PC-3 (cell line): ENCODE measurements around the gene HLF. TPM values are rescaled to one million over a fixed set of nuclear protein-coding genes. Genes with fewer than 3 reads are reported as not detected.

Experiments
- ATAC-seq: fragments of 200-7000 bp; cut with Tn5 transposase; 2 replicates; pipeline ENCODE4 v1.9.1; 2020; ENCODE audit warnings: mild to moderate bottlenecking, moderate library complexity
- BruUV-seq: library from RNA; stranded (reverse); fragments of 400-500 nt; replicated peaks from 2 replicates; lab custom pipeline; 2021; lab: Mats Ljungman, UMichigan
- CTCF ChIA-PET: fragments of 300-600 bp; sonication (Branson Sonifier 250); formaldehyde crosslinking; loops from one replicate; lab custom pipeline; 2022; ENCODE audit warnings: antibody characterized with exemption; lab: Charles Lee
- POLR2A ChIA-PET: fragments of 300-600 bp; sonication (Branson Sonifier 250); formaldehyde crosslinking; loops from one replicate; lab custom pipeline; 2022; ENCODE audit warnings: antibody characterized with exemption; ENCODE audit not compliant: unreplicated experiment; lab: Charles Lee
- DNase-seq: peaks from one replicate; pipeline ENCODE4 v3.0.0-alpha.2; 2015
- H2AFZ ChIP-seq: fragments of 300-600 bp; sonication (generic); 2 replicates; pipeline ENCODE4 v1.6.0; 2016; ENCODE audit warnings: antibody characterized with exemption, low read length
- H3F3A ChIP-seq: fragments of 300-600 bp; sonication (generic); one replicate; pipeline ENCODE4 v1.6.0; 2017; ENCODE audit warnings: antibody characterized with exemption, low read length, control low read depth, mild to moderate bottlenecking; ENCODE audit not compliant: unreplicated experiment
- H3K27ac ChIP-seq: fragments of 300-600 bp; sonication (generic); 2 replicates; pipeline ENCODE4 v1.5.1; 2016; ENCODE audit warnings: mild to moderate bottlenecking, low read length
- H3K27me3 ChIP-seq: fragments of 300-600 bp; sonication (generic); 2 replicates; pipeline ENCODE4 v1.6.1; 2016; ENCODE audit warnings: low read length, mixed read lengths
- H3K36me3 ChIP-seq: fragments of 300-600 bp; sonication (generic); 2 replicates; pipeline ENCODE4 v1.6.1; 2016; ENCODE audit warnings: low read depth, mixed run types, low read length, mixed read lengths
- H3K4me1 ChIP-seq: fragments of 300-600 bp; sonication (generic); 2 replicates; pipeline ENCODE4 v1.5.1; 2016; ENCODE audit warnings: low read length; ENCODE audit not compliant: insufficient read depth
- H3K4me2 ChIP-seq: fragments of 300-600 bp; sonication (generic); 2 replicates; pipeline ENCODE4 v1.6.0; 2016; ENCODE audit warnings: low read length
- H3K4me3 ChIP-seq: fragments of 300-600 bp; sonication (generic); 2 replicates; pipeline ENCODE4 v1.5.1; 2016; ENCODE audit warnings: mild to moderate bottlenecking, low read length, mixed read lengths
- H3K79me2 ChIP-seq: fragments of 300-600 bp; sonication (generic); 2 replicates; pipeline ENCODE4 v1.6.1; 2017; ENCODE audit warnings: low read length, mixed read lengths
- H3K9ac ChIP-seq: fragments of 300-600 bp; sonication (generic); 2 replicates; pipeline ENCODE4 v1.6.0; 2016; ENCODE audit warnings: mild to moderate bottlenecking, low read length
- H3K9me2 ChIP-seq: fragments of 300-600 bp; sonication (generic); replicated peaks from 2 replicates; pipeline ENCODE4 v1.6.1; 2016; ENCODE audit warnings: mixed run types, low read length, mixed read lengths
- H3K9me3 ChIP-seq: fragments of 300-600 bp; sonication (generic); 2 replicates; pipeline ENCODE4 v1.6.1; 2016; ENCODE audit warnings: low read length, mixed read lengths
- H4K20me1 ChIP-seq: fragments of 300-600 bp; sonication (generic); 2 replicates; pipeline ENCODE4 v1.6.1; 2016; ENCODE audit warnings: low read length, mixed read lengths
- CTCF ChIP-seq: fragments of 300-600 bp; sonication (generic); conservative IDR thresholded peaks from 2 replicates; pipeline ENCODE4 v1.5.1; 2017; ENCODE audit warnings: antibody characterized with exemption, low read depth, mild to moderate bottlenecking, low read length
- EZH2 ChIP-seq: fragments of 300-600 bp; sonication (generic); IDR thresholded peaks from one replicate; pipeline ENCODE4 v1.6.1; 2017; ENCODE audit warnings: antibody characterized with exemption, mild to moderate bottlenecking, low read length; ENCODE audit not compliant: unreplicated experiment
- EZH2phosphoT487 ChIP-seq: fragments of 300-600 bp; sonication (generic); IDR thresholded peaks from 2 replicates; pipeline ENCODE4 v1.6.1; 2018; ENCODE audit warnings: mild to moderate bottlenecking, antibody characterized with exemption, low read length, borderline replicate concordance
- intact Hi-C: fragments of 100-400 bp; cut with micrococcal nuclease; formaldehyde crosslinking; loops from 2 replicates; pipeline ENCODE4 v1.9.0; 2023
- total RNA-seq: library from RNA; depleted of rRNA; stranded (reverse); fragments of >200 nt; gene quantifications from 2 replicates; pipeline ENCODE4 v1.2.3, GENCODE V29; 2014

The HLF gene
- total RNA-seq, 1 experiment from 2014 or later = 0.66 TPM

GRCh38 chr17:55332296-55333041 is 67.7 kb downstream of the HLF start:
- no peaks in the 10 kb centered on the region for H3F3A ChIP-seq
- no peak overlapping the region for H3K9ac ChIP-seq
- ChIA-PET CTCF (no interaction called here), POLR2A (no interaction called here)
- H3K27ac ChIP-seq = no peak overlapping the region
- H2AFZ ChIP-seq = no peak overlapping the region
- TF ChIP-seq EZH2phosphoT487 = no peak
- TF ChIP-seq EZH2 = no peak
- TF ChIP-seq CTCF = no peak
- peaks cover 4% of the 10 kb centered on the region; the same call in 1 of the 2 replicates for H3K4me1 ChIP-seq
- no peaks in the 10 kb centered on the region for H3K36me3 ChIP-seq
- H3K9me2 ChIP-seq = no peaks in the 10 kb centered on the region
- H3K4me2 ChIP-seq = no peak overlapping the region
- BruUV-seq = no TSS peak
- H3K79me2 ChIP-seq = no peaks in the 10 kb centered on the region
- H3K4me3 ChIP-seq = no peak overlapping the region
- DNase-seq (no peak), ATAC-seq (no peak)
- intact Hi-C loops = no loop called here
- H4K20me1 ChIP-seq = no peaks in the 10 kb centered on the region
- no peaks in the 10 kb centered on the region for H3K9me3 ChIP-seq
- H3K27me3 ChIP-seq = no peaks in the 10 kb centered on the region

- Histone ChIP-seq H3K4me3 (no peak overlapping the region), H4K20me1 (no peaks in the 10 kb centered on the region), H3K27ac (no peak overlapping the region), H3K4me2 (no peak overlapping the region), H3K9ac (no peak overlapping the region), H3F3A (no peaks in the 10 kb centered on the region), H3K27me3 (peaks cover under 1% of the 10 kb centered on the region; the same call in 1 of the 2 replicates), H3K36me3 (no peaks in the 10 kb centered on the region), H3K79me2 (no peaks in the 10 kb centered on the region), H3K9me2 (no peaks in the 10 kb centered on the region), H3K4me1 (no peaks in the 10 kb centered on the region), H3K9me3 (no peaks in the 10 kb centered on the region), H2AFZ (no peak overlapping the region)
- ATAC-seq (no peak; the same call in 1 of the 2 replicates), DNase-seq (no peak)
- intact Hi-C loops = no loop called here
- ChIA-PET CTCF (no interaction called here), POLR2A (no interaction called here)
- no TSS peak for BruUV-seq
- no peak for TF ChIP-seq EZH2
- TF ChIP-seq CTCF = no peak
- TF ChIP-seq EZH2phosphoT487 = no peak
Measured at GRCh38 chr17:55334285-55334684, 69.5 kb downstream of the HLF start.

- ATAC-seq = no peak
- H3K4me2 ChIP-seq = no peak overlapping the region
- POLR2A ChIA-PET = no interaction called here
Measured at GRCh38 chr17:55334881-55335540, 70.3 kb downstream of the HLF start.

More at GRCh38 chr17:55334881-55335540, 70.3 kb downstream of the HLF start:
- H3K4me3 ChIP-seq = no peak overlapping the region
- H3K36me3 ChIP-seq = no peaks in the 10 kb centered on the region
- TF ChIP-seq EZH2phosphoT487 (no peak), CTCF (no peak), EZH2 (no peak)
- no peaks in the 10 kb centered on the region for H3K79me2 ChIP-seq
- no peak for DNase-seq
- no peaks in the 10 kb centered on the region for H3K9me2 ChIP-seq
- no peaks in the 10 kb centered on the region for H3K9me3 ChIP-seq
- intact Hi-C loops = no loop called here
- H2AFZ ChIP-seq = no peak overlapping the region
- H3K9ac ChIP-seq = no peak overlapping the region
- H4K20me1 ChIP-seq = no peaks in the 10 kb centered on the region
- H3K27me3 ChIP-seq = peaks cover 7% of the 10 kb centered on the region
- CTCF ChIA-PET = no interaction called here
- BruUV-seq = no TSS peak
- no peaks in the 10 kb centered on the region for H3F3A ChIP-seq
- no peaks in the 10 kb centered on the region for H3K4me1 ChIP-seq
- H3K27ac ChIP-seq = no peak overlapping the region
